ENCODE results near the gene FAM219B.

FAM219B gene

GRCh38 chr15:74882528-74882927, 24.1 kb downstream of the FAM219B start:
- DNase-seq (ENCODE audit: insufficient read length, low spot score) (no peak), FAIRE-seq (no peak)
- no peak for TF ChIP-seq POU2F2 (IDR thresholded peaks at IDR 0.05; ENCODE audit: low read depth, low read length)
- TF ChIP-seq TAF1 (IDR thresholded peaks at IDR 0.05; ENCODE audit: low read depth, low read length): no peak
- no peak for TF ChIP-seq PAX5 (IDR thresholded peaks at IDR 0.05; ENCODE audit: insufficient read depth, low read length, severe bottlenecking)
- TF ChIP-seq POLR2AphosphoS5 (IDR thresholded peaks at IDR 0.05; ENCODE audit: low read depth, low read length): no peak
- no peak for TF ChIP-seq POLR2A (IDR thresholded peaks at IDR 0.05; ENCODE audit: low read depth, low read length)

GRCh38 chr15:74878273-74878672, 28.4 kb downstream of the FAM219B start:
- TF ChIP-seq POU2F2 (IDR thresholded peaks at IDR 0.05; ENCODE audit: low read depth, low read length) (no peak), POLR2AphosphoS5 (IDR thresholded peaks at IDR 0.05; ENCODE audit: low read depth, low read length) (no peak), TAF1 (IDR thresholded peaks at IDR 0.05; ENCODE audit: low read depth, low read length) (no peak), SPI1 (IDR thresholded peaks at IDR 0.05; ENCODE audit: low read depth, low read length) (no peak)
- DNase-seq (ENCODE audit: insufficient read length, low spot score) (no peak), FAIRE-seq (no peak)

GRCh38 chr15:74873756-74874424, 32.8 kb downstream of the FAM219B start:
- FAIRE-seq (no peak), DNase-seq (ENCODE audit: insufficient read length, low spot score) (no peak)
- TF ChIP-seq POU2F2 (IDR thresholded peaks at IDR 0.05; ENCODE audit: low read depth, low read length): no peak
- TF ChIP-seq SPI1 (IDR thresholded peaks at IDR 0.05; ENCODE audit: low read depth, low read length): no peak
- TF ChIP-seq PAX5 (IDR thresholded peaks at IDR 0.05; ENCODE audit: insufficient read depth, low read length, severe bottlenecking): no peak
- TF ChIP-seq TAF1 (IDR thresholded peaks at IDR 0.05; ENCODE audit: low read depth, low read length): no peak
- no peak for TF ChIP-seq POLR2AphosphoS5 (IDR thresholded peaks at IDR 0.05; ENCODE audit: low read depth, low read length)
- no peak for TF ChIP-seq POLR2A (IDR thresholded peaks at IDR 0.05; ENCODE audit: low read depth, low read length)

- DNase-seq (ENCODE audit: insufficient read length, low spot score): peak; percentile 94
- no peak for TF ChIP-seq PAX5 (IDR thresholded peaks at IDR 0.05; ENCODE audit: insufficient read depth, low read length, severe bottlenecking)
- TF ChIP-seq POU2F2 (IDR thresholded peaks at IDR 0.05; ENCODE audit: low read depth, low read length): peak; percentile 69
- peak; percentile 89 for TF ChIP-seq POLR2AphosphoS5 (IDR thresholded peaks at IDR 0.05; ENCODE audit: low read depth, low read length)
- TF ChIP-seq POLR2A (IDR thresholded peaks at IDR 0.05; ENCODE audit: low read depth, low read length): peak; percentile 87
- no peak for FAIRE-seq
Observed at GRCh38 chr15:74873036-74873755, 33.5 kb downstream of the FAM219B start, which contains the start of gene SCAMP2. Gene SCAMP2 (minus strand): TSS chr15:74873365. CDS start chr15:74873255, 110 bp downstream.

- peak; percentile 87 for FAIRE-seq
- no peak for DNase-seq (ENCODE audit: insufficient read length, low spot score)
- TF ChIP-seq SPI1 (IDR thresholded peaks at IDR 0.05; ENCODE audit: low read depth, low read length) (0 out of 2 replicates have a peak, but pooled peaks have one; percentile 1), PAX5 (IDR thresholded peaks at IDR 0.05; ENCODE audit: insufficient read depth, low read length, severe bottlenecking) (no peak)
Observed at GRCh38 chr15:74872702-74873035, 34.0 kb downstream of the FAM219B start.

- TF ChIP-seq PAX5 (IDR thresholded peaks at IDR 0.05; ENCODE audit: insufficient read depth, low read length, severe bottlenecking) (no peak), POLR2AphosphoS5 (IDR thresholded peaks at IDR 0.05; ENCODE audit: low read depth, low read length) (no peak), POU2F2 (IDR thresholded peaks at IDR 0.05; ENCODE audit: low read depth, low read length) (no peak), SPI1 (IDR thresholded peaks at IDR 0.05; ENCODE audit: low read depth, low read length) (no peak), POLR2A (IDR thresholded peaks at IDR 0.05; ENCODE audit: low read depth, low read length) (no peak), TAF1 (IDR thresholded peaks at IDR 0.05; ENCODE audit: low read depth, low read length) (no peak)
- no peak for DNase-seq (ENCODE audit: insufficient read length, low spot score)
- FAIRE-seq: no peak
Observed at GRCh38 chr15:74870436-74871215, 36.0 kb downstream of the FAM219B start.

- DNase-seq (ENCODE audit: insufficient read length, low spot score): peak; percentile 65
- FAIRE-seq: peak; percentile 93
- TF ChIP-seq POLR2A (IDR thresholded peaks at IDR 0.05; ENCODE audit: low read depth, low read length) (peak; percentile 76), PAX5 (IDR thresholded peaks at IDR 0.05; ENCODE audit: insufficient read depth, low read length, severe bottlenecking) (peak; percentile 46), TAF1 (IDR thresholded peaks at IDR 0.05; ENCODE audit: low read depth, low read length) (no peak), POU2F2 (IDR thresholded peaks at IDR 0.05; ENCODE audit: low read depth, low read length) (no peak), SPI1 (IDR thresholded peaks at IDR 0.05; ENCODE audit: low read depth, low read length) (peak; percentile 88), POLR2AphosphoS5 (IDR thresholded peaks at IDR 0.05; ENCODE audit: low read depth, low read length) (peak; percentile 56; the same call in 1 of the 2 replicates)
Observed at GRCh38 chr15:74869726-74870407, 36.8 kb downstream of the FAM219B start.

- TF ChIP-seq SPI1 (IDR thresholded peaks at IDR 0.05; ENCODE audit: low read depth, low read length): no peak
- TF ChIP-seq POLR2AphosphoS5 (IDR thresholded peaks at IDR 0.05; ENCODE audit: low read depth, low read length): no peak
- TF ChIP-seq TAF1 (IDR thresholded peaks at IDR 0.05; ENCODE audit: low read depth, low read length): no peak
- TF ChIP-seq PAX5 (IDR thresholded peaks at IDR 0.05; ENCODE audit: insufficient read depth, low read length, severe bottlenecking): no peak
- no peak for TF ChIP-seq POLR2A (IDR thresholded peaks at IDR 0.05; ENCODE audit: low read depth, low read length)
- no peak for TF ChIP-seq POU2F2 (IDR thresholded peaks at IDR 0.05; ENCODE audit: low read depth, low read length)
- no peak for DNase-seq (ENCODE audit: insufficient read length, low spot score)
- no peak for FAIRE-seq
Observed at GRCh38 chr15:74869372-74869725, 37.3 kb downstream of the FAM219B start.

- DNase-seq (ENCODE audit: insufficient read length, low spot score) (no peak), FAIRE-seq (no peak)
- no peak for TF ChIP-seq POLR2A (IDR thresholded peaks at IDR 0.05; ENCODE audit: low read depth, low read length)
- TF ChIP-seq SPI1 (IDR thresholded peaks at IDR 0.05; ENCODE audit: low read depth, low read length): 0 out of 2 replicates have a peak, but pooled peaks have one; percentile 14
Observed at GRCh38 chr15:74868059-74868458, 38.6 kb downstream of the FAM219B start.
